Measurements from ENCODE around the gene VAX1.
"Not testable (repeated sequence)": the region's sequence is repeated elsewhere in the genome, so short reads cannot be mapped to it uniquely, and the experiment has no call there.

VAX1 gene

DNA sequence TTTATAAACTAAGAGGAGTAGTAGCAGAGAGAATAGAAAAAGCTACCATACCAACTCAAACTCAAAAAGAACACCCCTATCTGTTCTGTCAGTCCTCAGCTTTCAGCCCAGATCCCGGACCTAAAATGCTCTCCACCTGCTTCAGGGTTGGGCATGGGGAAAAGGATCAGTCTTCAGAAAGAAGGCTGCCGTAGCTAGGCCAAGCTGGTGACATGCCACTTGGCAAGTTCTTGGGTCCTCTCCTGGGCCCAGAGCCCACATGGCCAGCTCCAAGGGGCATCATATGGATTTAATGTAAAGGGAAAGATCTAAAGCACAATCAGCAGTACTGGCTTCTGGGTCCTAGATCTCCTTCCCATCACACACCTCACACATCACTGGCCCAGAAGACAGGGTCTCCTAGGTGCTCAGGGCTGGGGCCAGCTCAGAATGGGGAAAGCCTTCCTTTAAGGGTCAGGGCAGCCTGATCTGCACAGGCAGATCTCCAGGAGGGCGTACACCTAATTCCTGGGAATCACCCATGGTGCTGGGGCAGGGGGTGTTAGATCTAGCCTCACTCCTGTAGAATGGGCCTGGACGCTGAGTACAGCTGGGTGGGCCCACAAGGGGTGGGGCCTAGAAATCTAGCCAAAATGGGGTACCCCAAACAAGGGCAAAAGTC is 2.5 kb downstream of the VAX1 start:
- no peak for DNase-seq

- no peak for DNase-seq
Observed at GRCh38 chr10:117135026-117135372, 3.1 kb downstream of the VAX1 start.

DNA sequence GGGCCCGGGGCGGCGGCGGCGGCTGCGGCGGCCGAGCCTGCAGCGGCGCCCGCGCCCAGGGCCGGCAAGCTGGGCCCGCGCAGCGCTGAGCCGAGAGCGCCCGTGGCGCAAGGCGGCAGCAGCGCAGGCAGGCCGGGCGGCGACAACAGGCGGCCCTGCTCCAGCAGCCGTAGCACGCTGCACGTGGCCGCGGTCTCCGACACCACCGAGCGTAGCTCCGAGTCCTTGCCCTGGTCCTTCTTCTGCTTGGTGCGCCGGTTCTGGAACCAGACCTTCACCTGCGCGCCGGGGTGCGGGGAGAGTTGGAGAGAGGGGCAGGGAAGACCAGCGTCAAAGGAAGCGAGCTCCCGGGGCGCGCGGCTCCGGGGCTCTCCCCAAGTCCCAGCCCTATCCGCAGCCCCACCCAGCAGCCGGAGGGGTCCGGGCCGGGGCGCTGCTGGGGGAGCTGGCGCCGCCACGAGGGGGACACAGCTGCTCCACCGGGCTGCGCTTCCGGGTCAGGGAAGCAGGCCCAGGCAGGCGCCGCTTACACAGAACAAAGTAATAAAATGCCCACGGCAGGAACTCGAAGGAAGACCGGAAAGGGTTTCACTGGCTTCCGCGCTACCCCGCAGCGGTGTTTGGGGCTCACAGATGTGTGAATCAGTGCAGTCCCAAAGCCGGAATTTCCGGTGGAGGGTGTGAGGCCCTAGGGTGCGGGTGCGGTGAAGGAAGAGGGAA is 3.6 kb downstream of the VAX1 start:
- DNase-seq = no peak

GRCh38 chr10:117134056-117134305 is 4.1 kb downstream of the VAX1 start:
- DNase-seq = no peak

DNA sequence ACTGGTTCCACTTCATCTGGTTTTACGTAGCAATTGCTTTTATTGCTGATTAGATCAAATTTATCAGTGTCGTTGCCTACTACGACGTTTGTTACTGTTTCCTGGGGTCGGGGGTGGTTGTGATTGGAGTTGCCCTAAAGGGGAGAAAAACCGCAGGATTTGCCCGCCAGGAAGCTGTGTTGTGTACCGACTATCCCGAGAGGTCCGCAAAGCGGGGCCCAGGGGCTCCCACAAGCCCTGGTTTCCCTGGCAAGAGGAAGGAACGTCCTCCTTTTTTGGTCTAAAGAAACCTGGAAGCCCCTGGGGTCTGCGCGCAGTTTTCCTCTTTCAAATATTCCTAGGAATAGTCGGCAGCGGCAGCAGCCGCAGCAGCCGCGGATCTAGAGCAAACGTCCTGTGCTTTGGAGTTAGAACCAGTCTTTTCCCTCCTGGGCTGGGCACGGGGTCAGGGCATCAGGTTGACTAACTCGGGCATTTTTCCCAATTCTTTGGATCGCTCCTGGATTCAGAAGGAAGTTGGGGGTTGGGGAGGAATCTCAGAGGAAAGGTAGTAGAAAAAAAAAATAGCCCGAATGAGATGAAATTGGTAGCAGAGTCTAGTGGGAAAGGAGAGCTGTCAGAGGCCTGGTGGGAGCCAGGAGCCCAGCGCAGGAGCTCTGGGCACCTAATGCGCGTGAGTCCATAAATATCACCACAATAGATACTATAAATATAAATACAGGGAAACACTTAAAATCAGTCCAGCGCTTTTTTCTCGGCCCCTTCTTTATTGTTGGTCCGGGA is 4.6 kb downstream of the VAX1 start:
- DNase-seq = no peak

- DNase-seq = no peak
Observed at GRCh38 chr10:117132751-117133231, 5.3 kb downstream of the VAX1 start.

- DNase-seq = no peak
Observed at GRCh38 chr10:117131376-117132327, 6.4 kb downstream of the VAX1 start.

DNA sequence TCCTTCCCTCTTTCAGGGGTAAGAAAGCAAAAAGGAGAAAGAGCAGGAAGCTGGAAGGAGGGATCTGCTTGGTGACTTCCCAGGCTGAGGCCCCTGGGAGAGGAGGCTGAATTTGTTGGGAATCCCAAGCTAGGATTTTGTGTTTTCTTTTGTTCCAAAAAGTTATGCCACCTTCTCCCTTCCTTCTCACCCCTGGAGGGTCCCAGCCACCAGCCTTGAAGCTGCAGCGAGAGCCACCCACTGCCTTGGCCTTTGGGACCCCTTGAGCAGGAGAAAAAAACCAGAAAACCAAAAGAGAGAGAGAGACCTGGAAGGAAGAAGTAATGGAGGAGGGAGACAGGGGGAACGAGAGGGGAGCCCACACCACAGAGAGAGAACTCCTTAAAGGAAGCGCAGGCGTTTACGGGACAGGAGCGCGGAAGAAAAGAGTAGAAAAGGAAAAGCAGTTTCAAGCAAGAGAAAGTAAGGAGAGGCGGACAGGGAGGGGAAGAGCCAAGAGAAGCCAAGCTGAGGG is 7.2 kb downstream of the VAX1 start:
- no peak for DNase-seq

DNA sequence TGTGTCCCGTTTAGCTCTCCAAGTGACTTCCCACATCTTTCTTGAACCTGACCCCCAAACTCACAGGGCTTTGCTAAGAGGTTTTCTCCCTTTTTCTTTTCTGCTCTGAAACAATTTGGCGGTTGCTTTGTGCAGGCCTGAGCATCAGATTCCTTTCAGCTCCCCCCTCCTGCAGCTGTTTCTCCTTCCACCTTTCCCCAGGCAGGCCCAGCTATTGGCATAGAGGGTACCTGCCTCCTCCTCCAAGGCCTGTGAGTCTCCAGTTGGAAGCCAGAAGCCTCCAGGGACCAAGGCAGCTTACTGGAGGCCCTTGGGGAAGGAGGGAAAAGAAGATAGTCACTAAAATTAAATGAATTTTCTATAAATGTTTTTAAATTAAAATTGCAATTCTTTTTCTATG is 7.7 kb downstream of the VAX1 start:
- DNase-seq = no peak

DNA sequence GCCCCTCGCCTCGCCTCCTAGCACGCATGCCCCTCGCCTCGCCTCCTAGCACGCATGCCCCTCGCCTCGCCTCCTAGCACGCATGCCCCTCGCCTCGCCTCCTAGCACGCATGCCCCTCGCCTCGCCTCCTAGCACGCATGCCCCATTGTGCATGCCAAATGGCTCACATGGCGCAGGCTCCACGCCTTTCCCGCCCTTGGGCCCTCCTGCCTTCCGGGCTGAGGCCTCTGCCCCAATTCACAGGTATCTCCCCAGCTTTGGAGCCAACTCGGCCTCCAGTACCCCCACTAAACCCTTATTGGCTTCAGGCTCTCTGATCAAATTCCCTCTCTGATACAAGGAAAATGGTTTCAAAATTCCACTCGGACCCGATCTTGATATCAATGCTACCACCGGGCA is 11.4 kb downstream of the VAX1 start:
- DNase-seq = not testable (repeated sequence)

DNA sequence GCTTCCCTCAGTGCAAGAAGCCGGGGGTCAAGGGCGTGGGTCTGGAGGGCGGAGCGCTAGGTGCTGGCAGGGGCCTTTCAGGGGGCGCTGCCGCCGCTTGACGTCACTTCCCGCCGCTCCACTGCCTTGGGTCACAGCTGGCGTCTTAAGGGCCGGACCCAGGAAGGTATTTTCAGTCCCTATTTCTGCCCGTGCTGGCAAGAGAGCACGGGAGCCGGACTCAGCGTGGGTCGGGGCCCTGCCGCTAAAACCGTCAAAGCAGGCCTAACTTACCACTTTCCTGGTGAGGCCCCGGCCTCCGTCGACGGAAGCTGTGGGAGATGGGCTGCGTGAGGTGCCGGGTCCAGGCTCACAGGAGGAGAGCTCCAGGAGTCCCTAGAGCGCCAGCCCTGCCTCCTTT is 12.0 kb downstream of the VAX1 start:
- DNase-seq = no peak

GRCh38 chr10:117112220-117112619 is 25.9 kb downstream of the VAX1 start:
- DNase-seq = no peak

DNA sequence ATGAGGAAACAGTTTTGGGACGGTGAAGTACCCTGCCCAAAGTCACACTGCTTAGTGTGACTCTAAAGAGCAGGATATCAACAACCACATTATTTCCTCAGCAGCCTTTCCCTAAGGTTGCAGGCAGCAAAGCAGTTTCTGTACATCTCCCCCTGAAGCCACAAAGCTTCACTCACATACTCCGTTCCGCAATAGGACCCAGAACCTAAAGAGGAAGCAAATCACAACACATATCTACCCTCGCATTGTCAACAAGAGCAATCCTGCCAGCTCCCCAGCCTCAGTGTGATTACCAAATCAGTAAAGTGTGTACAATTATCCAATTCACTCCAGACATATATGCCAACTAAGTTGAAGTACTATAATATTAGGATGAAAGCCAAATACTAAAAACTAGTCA is 30.8 kb downstream of the VAX1 start:
- no peak for DNase-seq

DNA sequence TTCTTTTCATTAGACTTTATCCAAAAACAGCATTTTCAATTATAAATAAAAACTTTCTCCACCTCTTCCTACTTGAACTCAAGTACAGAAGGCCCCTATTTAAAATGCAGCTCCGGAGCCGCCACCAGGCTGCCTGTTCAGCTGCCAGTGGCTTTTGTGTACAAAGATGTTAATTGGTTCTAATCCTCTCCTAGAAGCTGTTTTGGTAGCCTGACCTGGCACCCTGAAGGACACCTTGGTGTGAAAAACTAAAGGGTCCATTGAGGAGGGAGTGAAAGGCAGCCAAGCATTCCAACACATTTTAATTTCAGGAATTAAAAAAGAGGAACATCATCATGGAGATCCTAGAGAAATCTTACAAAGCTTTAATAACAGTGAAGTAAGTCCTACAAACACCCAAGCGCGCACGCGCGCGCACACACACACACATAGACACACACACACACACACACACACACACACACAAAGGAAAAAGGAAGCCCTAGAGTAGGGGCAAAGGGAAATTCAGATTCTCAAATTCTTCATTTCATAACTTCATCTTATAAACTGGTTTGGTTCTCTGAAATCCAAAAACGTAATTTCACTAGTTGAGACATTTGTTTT is 41.4 kb downstream of the VAX1 start:
- no peak for DNase-seq

DNA sequence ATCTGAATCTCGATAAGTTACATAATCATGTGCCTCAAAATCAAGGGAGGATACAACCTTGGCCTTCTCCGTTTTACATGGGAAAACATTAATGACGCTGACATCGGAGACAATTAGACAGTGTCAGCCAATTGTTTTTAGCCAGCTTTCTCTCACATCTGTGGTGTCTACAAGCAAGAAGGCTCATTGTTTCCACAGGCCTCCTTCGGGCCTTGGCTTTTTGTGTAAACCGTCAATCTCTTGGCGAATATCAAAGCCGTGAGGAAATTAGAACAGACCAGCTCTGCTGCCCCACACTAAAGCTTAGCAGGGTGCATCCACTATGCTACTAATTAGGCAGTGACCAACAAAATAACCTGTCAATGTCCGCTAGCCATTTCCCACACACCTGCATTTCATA is 43.2 kb downstream of the VAX1 start:
- no peak for DNase-seq

GRCh38 chr10:117092386-117092785 is 45.7 kb downstream of the VAX1 start:
- no peak for DNase-seq

GRCh38 chr10:117090834-117091233 is 47.2 kb downstream of the VAX1 start:
- no peak for DNase-seq

- no peak for DNase-seq
Observed at GRCh38 chr10:117087521-117087920, 50.5 kb downstream of the VAX1 start.

GRCh38 chr10:117086546-117086945 is 51.5 kb downstream of the VAX1 start:
- no peak for DNase-seq

DNA sequence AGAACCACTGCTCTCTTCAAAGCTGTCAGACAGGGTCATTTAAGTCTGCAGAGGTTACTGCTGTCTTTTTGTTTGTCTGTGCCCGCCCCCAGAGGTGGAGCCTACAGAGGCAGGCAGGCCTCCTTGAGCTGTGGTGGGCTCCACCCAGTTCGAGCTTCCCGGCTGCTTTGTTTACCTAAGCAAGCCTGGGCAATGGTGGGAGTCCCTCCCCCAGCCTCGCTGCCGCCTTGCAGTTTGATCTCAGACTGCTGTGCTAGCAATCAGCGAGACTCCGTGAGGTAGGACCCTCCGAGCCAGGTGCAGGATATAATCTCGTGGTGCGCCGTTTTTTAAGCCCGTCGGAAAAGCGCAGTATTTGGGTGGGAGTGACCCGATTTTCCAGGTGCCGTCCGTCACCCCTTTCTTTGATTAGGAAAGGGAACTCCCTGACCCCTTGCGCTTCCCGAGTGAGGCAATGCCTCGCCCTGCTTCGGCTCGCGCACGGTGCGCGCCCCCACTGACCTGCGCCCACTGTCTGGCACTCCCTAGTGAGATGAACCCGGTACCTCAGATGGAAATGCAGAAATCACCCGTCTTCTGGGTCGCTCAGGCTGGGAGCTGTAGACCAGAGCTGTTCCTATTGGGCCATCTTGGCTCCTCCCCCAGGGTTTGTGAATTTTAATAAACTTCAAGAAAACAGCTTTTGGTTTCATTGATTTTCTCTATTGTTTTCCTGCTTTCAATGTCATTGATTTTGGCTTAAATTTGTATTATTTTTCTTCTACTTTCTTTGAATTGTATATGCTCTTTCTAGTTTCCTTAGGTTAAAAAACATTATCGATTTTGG is 53.4 kb downstream of the VAX1 start:
- DNase-seq = not testable (repeated sequence)
